HCT116 (cell line): Measurements from ENCODE around the gene ZDHHC18.

ENCODE experiments used
- CEBPB ChIP-seq: IDR thresholded peaks from 2 replicates; pipeline ENCODE4 v1.6.1; 2012; ENCODE audit warnings: low read depth
- CTCF ChIP-seq, 3 experiments: fragments of 200-600 bp in 1 of 3; sonication (generic) in 1 of 3; IDR thresholded peaks in 2 of 3; conservative IDR thresholded peaks in 1 of 3; 2 replicates each; pipeline ENCODE4 v1.5.1; 2012 to 2017; ENCODE audit warnings: low read depth in 2 of 3, low read length in 2 of 3, antibody characterized with exemption in 1 of 3, borderline replicate concordance in 1 of 3, control low read depth in 1 of 3, mild to moderate bottlenecking in 1 of 3, mixed read lengths in 1 of 3, mixed run types in 1 of 3, moderate library complexity in 1 of 3; ENCODE audit not compliant: insufficient read depth in 1 of 3
- EGR1 ChIP-seq: IDR thresholded peaks from 2 replicates; pipeline ENCODE4 v1.6.1; 2012; ENCODE audit warnings: low read depth
- EZH2 ChIP-seq: fragments of 200-600 bp; sonication (generic); IDR thresholded peaks from 2 replicates; pipeline ENCODE4 v1.6.1; 2017; ENCODE audit warnings: antibody characterized with exemption, mixed run types
- EZH2phosphoT487 ChIP-seq: fragments of 200-600 bp; IDR thresholded peaks from 2 replicates; pipeline ENCODE4 v1.6.1; 2018; ENCODE audit warnings: antibody characterized with exemption, borderline replicate concordance
- JUND ChIP-seq: IDR thresholded peaks from 2 replicates; pipeline ENCODE4 v1.6.1; 2012
- MAX ChIP-seq: IDR thresholded peaks from 2 replicates; pipeline ENCODE4 v1.6.1; 2012
- POLR2A ChIP-seq: IDR thresholded peaks from 2 replicates; pipeline ENCODE4 v1.7.0; 2011; ENCODE audit warnings: borderline replicate concordance; ENCODE audit not compliant: insufficient read depth, insufficient read length; ENCODE audit errors: extremely low read depth
- POLR2AphosphoS5 ChIP-seq: IDR thresholded peaks from 2 replicates; pipeline ENCODE4 v1.6.1; 2011; ENCODE audit warnings: mild to moderate bottlenecking, low read depth, low read length, moderate library complexity
- RAD21 ChIP-seq: IDR thresholded peaks from 2 replicates; pipeline ENCODE4 v1.6.1; 2012; ENCODE audit warnings: low read depth, mild to moderate bottlenecking
- SIN3A ChIP-seq: IDR thresholded peaks from 2 replicates; pipeline ENCODE4 v1.6.1; 2012; ENCODE audit warnings: low read depth
- TCF7L2 ChIP-seq: IDR thresholded peaks from 2 replicates; pipeline ENCODE4 v1.7.0; 2011; ENCODE audit warnings: borderline replicate concordance, inconsistent platforms; ENCODE audit not compliant: insufficient read depth, insufficient read length; ENCODE audit errors: extremely low read depth
- ZFX ChIP-seq: fragments of 450-650 bp; IDR thresholded peaks from 2 replicates; pipeline ENCODE4 v1.6.1; 2017

GRCh38 chr1:26820784-26821269 lies 5.7 kb upstream of the ZDHHC18 start:
- TF ChIP-seq RAD21 (no peak), MAX (no peak), CTCF (IDR thresholded peaks at IDR 0.05 in 2 of 3, conservative IDR thresholded peaks at IDR 0.05 in 1 of 3; ENCODE audit: borderline replicate concordance in 1 of 3, insufficient read depth in 1 of 3, low read depth in 2 of 3, low read length in 2 of 3) (peak; percentile 3 to 23 (median 14); a peak in 1 of 6 replicates), POLR2AphosphoS5 (no peak), ZFX (no peak), POLR2A (no peak), JUND (no peak), EZH2 (no peak), EZH2phosphoT487 (no peak), TCF7L2 (no peak), EGR1 (no peak), SIN3A (no peak), CEBPB (no peak)
